WI38 (cell line): Measurements from ENCODE around the gene PTBP1.
A peak's percentile ranks its signal among the peaks of the same experiment; 100 is the strongest.

Source experiments
- H3K4me3 ChIP-seq: 2 replicates; pipeline ENCODE4 v1.5.1; 2011; ENCODE audit warnings: low read depth, mild to moderate bottlenecking, control low read depth, low read length
- CTCF ChIP-seq: IDR thresholded peaks from 2 replicates; pipeline ENCODE4 v1.5.1; 2012; ENCODE audit warnings: low read depth, mild to moderate bottlenecking, control low read depth, low read length

The PTBP1 gene

GRCh38 chr19:796692-797527 is at the start of gene PTBP1:
PTBP1 (plus strand) TSS chr19:797452; CDS start chr19:797498, 46 bp downstream.
- TF ChIP-seq CTCF = no peak
- peak within 1 kb of the TSS; percentile 91 for H3K4me3 ChIP-seq

GRCh38 chr19:748274-748598 is 49.0 kb upstream of the PTBP1 start:
- no peak for TF ChIP-seq CTCF

GRCh38 chr19:749811-750210 is 47.4 kb upstream of the PTBP1 start:
- no peak for TF ChIP-seq CTCF
- no peak overlapping the region for H3K4me3 ChIP-seq

More at GRCh38 chr19:748274-748598, 49.0 kb upstream of the PTBP1 start:
- H3K4me3 ChIP-seq = no peak overlapping the region

- H3K4me3 ChIP-seq = no peak within 1 kb of the TSS
- no peak for TF ChIP-seq CTCF
Measured at GRCh38 chr19:750640-751423, 46.4 kb upstream of the PTBP1 start, which contains the start of gene MISP. MISP (plus strand) TSS chr19:751112; CDS start chr19:756947, 5,835 bp downstream.

- H3K4me3 ChIP-seq = no peak overlapping the region
- TF ChIP-seq CTCF = no peak
Measured at GRCh38 chr19:751501-752341, 45.5 kb upstream of the PTBP1 start.

- TF ChIP-seq CTCF = no peak
- H3K4me3 ChIP-seq = no peak overlapping the region; the same call in 1 of the 2 replicates
Measured at GRCh38 chr19:752652-753517, 44.4 kb upstream of the PTBP1 start.
